Tongue (tissue), 2 donors: ENCODE measurements around the gene LGALS7B. TPM values are rescaled to one million over a fixed set of nuclear protein-coding genes. Genes with fewer than 3 reads are reported as not detected.
"Not testable (repeated sequence)": the region's sequence is repeated elsewhere in the genome, so short reads cannot be mapped to it uniquely, and the experiment has no call there.

Source experiments
- DNase-seq: peaks from one replicate; pipeline ENCODE4 v3.0.0-alpha.2; 2015
- total RNA-seq: library from RNA; depleted of rRNA; stranded (reverse); fragments of >200 nt; gene quantifications from one replicate; pipeline ENCODE4 v1.2.3, GENCODE V29; 2014

Gene LGALS7B
- total RNA-seq = 25.7 TPM

- DNase-seq = peak; percentile 19
These were observed at the start of gene LGALS7B for GRCh38 chr19:38788478-38789243. Gene LGALS7B (plus strand): TSS chr19:38789200. CDS start chr19:38789227, 27 bp downstream.

DNA sequence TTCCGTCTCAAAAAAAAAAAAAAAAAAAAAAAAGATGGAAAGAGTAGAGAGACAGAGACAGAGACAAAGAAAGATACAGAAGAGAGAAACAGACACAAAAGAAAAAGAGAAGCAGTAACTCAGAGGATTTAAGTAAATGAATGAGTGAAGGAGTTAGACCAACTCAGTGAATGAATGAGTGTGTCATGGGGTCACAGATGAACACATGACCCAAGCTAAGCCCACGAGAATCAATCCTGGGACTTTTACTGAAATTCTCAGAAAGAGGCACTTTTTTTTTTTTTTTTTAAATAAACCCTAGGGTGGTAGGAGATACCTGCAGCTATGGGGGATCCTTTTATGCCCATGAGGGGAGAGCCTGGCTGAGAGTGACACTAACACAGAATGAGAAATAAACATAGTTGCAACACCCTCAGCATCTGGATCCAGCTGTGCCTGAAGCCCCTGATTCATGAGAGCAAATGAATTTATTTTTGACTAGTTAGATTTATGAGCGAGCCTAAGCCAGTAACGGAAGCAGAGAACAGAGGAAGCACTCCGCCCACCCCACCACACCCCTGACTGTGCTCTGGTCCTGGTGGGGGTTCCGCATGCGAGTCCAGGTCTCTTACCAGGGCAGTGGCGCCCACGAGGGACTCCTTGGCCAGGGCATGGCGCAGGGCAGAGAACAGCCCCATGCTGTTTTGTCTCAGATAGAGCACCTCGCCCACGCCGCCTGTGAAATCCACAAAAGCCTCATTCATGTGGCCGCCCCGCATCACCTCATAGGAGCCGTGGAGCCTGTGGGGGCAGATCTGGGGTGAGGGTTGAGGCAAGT, 49.4 kb upstream of the LGALS7B start:
- DNase-seq = no peak

- DNase-seq = no peak
These were observed 48.8 kb upstream of the LGALS7B start for GRCh38 chr19:38740257-38740592.

DNA sequence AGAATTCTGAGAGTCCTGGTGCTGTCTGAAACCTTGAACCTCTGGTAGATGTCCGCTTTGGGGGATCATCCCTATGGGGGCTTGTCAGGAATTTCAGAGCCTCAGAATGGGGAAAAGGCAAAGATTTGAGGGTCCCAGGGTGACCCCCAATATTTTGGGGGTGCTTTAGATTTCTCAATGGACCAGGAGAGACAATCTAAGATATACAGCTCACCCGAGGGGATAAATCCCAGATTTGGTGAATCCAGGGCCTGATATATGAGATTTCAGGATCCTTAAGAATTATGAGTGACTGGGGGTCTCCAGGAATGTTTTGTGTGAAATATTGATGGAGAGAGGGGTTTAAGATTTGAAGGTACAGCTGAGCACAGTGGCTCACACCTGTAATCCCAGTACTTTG, 48.1 kb upstream of the LGALS7B start:
- no peak for DNase-seq

DNA sequence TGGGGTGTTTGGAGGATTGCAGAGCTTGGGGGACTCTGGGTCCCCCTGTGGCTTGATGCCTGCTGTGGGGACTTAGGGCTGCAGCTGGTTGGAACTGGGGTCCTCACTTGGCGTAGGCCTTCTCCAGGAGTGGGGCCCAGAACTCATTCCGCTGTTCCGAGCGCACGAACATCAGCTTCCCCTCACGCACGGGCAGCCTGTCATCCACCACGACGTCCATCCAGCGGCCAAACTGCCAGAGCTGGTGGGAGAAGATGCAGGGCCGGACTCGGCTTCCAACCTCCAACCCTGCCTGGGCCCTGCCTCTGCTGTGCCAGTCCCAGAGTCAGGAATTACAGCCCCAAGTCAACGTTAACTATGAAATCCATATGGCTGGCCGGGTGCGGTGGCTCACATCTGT, 47.3 kb upstream of the LGALS7B start:
- no peak for DNase-seq

DNA sequence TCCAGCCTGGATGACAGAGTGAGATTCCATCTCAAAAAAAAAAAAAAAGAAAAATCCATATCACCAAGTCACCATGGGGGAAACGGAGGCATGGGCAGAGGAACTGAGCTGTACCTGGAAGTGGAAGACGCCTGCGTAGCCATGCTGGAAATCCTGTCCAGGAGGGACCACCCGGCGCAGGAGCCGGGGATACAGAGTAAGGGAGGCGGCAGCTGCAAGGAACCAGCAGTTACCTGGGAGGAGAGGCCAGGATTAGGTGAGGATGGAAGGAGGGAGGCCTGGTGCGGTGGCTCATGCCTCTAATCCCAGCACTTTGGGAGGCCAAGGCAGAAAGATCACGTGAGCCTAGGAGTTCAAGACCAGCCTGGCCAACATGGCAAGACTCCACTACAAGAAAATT, 46.7 kb upstream of the LGALS7B start:
- no peak for DNase-seq

GRCh38 chr19:38742906-38743305, 46.1 kb upstream of the LGALS7B start:
- DNase-seq = no peak

DNA sequence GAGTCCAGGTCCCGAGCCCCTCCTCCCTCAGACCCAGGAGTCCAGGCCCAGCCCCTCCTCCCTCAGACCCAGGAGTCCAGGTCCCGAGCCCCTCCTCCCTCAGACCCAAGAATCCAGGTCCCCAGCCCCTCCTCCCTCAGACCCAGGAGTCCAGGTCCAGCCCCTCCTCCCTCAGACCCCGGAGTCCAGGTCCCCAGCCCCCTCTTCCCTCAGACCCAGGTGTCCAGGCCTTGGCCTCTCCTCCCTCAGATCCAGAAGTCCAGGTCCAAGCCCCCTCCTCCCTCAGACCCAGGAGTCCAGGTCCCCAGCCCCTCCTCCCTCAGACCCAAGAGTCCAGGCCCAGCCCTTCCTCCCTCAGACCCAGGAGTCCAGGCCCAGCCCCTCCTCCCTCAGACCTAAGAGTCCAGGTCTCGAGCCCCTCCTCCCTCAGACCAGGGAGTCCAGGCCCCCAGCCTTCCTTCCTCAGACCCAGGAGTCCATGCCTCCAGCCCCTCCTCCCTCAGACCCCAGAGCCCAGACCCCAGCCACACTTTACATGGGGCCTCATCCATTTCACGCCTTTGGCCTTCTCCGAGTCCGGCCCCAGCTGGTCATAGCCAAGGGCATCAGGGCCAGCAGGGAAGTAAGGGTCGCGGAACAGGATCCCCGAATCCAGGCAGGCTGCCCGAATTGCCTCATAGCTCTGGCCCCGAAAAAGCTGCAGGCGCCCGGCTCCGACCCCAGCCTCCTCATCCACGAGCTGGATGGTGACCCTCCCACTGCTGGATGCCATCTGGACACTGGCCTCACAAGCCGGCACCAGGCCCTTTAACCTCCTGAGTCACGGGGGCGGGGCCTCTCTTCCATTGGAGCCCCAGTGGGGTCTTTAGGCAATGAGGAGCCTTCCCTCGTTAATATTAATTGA, 45.4 kb upstream of the LGALS7B start:
- no peak for DNase-seq

DNA sequence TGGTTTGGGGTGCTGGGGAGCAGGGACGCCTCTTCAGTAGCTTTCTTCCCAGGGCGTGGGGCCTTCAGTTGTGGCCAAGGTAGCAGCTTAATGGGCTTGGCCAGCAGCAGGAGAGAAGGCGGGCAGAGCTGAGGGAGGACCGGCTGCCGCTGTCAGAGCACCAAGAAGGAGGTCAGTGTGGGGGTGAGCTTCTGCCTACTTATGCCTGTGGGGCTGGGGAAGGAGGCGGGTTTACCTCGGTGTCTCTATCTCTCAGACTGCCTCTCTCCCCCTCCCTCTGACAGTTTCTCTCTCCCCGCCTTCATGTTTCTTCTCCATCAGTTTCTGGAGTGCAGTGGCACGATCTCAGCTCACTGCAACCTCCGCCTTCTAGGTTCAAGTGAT, 44.7 kb upstream of the LGALS7B start, which contains the start of gene CAPN12:
TSS of gene CAPN12 (minus strand) at position 177 of the 384 bp plus-strand sequence. CDS start 309 bp downstream, outside the sequence.
- no peak for DNase-seq

GRCh38 chr19:38744874-38745273, 44.1 kb upstream of the LGALS7B start:
- no peak for DNase-seq

GRCh38 chr19:38745316-38745715, 43.7 kb upstream of the LGALS7B start:
- no peak for DNase-seq

GRCh38 chr19:38753783-38754182, 35.2 kb upstream of the LGALS7B start:
- DNase-seq = not testable (repeated sequence)

DNA sequence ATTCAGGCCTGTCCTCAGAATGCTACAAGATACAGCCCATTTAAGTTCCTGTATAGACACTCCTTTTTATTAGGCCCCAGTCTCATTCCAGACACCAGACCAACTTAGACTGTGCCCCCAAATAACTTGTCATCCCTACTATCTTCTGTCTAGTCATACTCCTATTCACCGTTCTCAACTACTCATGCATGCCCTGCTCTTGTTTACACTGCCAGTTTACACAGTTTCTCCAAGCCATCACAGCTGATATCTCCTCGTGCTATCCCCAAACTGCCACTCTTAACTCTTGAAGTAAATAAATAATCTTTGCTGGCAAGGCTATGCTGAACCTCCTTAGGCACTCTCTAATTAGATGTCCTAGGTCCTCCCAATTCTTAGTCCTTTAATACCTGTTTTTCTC, 34.8 kb upstream of the LGALS7B start:
- not testable (repeated sequence) for DNase-seq

GRCh38 chr19:38759590-38760003, 29.4 kb upstream of the LGALS7B start:
- no peak for DNase-seq

- DNase-seq = not testable (repeated sequence)
These were observed 28.0 kb upstream of the LGALS7B start for GRCh38 chr19:38760805-38761517.

DNA sequence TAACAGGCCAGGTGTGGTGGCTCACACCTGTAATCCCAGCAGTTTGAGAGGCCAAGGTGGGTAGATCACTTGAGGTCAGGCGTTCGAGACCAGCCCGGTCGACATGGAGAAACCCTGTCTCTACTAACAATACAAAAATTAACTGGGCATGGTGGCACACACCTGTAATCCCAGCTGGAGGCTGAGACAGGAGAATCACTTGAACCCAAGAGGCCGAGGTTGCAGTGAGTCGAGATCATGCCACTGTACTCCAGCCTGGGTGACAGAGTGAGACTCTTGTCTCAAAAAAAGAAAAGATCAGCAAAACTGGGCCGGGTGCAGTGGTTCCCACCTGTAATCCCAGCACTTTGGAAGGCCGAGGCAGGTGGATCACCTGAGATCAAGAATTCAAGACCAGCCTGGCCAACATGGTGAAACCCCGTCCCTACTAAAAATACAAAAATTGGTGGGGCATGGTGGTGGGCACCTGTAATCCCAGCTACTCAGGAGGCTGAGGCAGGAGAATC, 27.1 kb upstream of the LGALS7B start:
- not testable (repeated sequence) for DNase-seq

GRCh38 chr19:38763795-38764220, 25.2 kb upstream of the LGALS7B start:
- no peak for DNase-seq

DNA sequence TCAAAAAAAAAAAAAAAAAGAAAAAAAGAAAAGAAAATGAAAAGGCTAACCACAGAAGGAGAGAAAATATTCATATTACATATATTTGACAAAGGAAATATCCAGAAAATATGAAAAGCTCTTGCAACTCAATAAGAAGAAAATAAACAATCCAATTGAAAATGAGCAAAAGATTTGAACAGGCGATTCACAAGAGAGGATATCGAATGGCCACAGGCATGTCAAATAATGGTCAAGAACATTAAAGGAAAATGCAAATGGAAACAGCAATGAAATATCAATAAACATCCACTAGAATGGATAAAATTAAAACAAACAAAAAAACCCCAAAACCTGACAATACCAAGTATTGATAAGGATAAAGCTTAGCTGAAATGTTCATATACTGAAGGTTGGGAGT, 23.8 kb upstream of the LGALS7B start:
- no peak for DNase-seq

GRCh38 chr19:38766276-38767047, 22.5 kb upstream of the LGALS7B start:
- no peak for DNase-seq

GRCh38 chr19:38769635-38770211, 19.3 kb upstream of the LGALS7B start:
- peak; percentile 91 for DNase-seq
